ENCODE measurements around the gene PPP4R3B. TPM values are rescaled to one million over a fixed set of nuclear protein-coding genes. Genes with fewer than 3 reads are reported as not detected.

PPP4R3B gene
- polyA plus RNA-seq, 1 of the 3 experiments (the other 2 are of a cell fraction): 9.3 TPM

DNA sequence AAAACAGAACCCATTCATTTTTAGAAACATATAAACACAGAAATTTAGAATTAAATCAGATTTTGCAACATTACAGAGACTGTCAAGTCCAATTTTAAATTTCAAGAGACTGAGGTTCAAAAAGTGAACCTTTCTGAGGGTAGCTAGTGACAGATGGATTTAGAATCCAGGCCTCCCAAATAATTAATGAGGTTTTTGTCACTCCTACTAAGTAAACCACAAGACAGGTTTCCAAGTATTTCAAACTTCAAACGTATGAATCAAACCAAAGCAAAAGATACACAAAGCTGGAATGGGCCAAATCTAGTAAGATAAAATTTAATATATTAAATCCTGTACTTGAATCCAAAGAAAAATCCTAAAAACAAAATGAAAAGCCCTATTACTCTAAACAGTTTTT is 25.3 kb downstream of the PPP4R3B start:
- no peaks in the 10 kb centered on the region for H3K9me2 ChIP-seq
- POLR2A ChIA-PET: no interaction called here
- H3K4me3 ChIP-seq (ENCODE audit: low read depth in 2 of 2, low read length in 1 of 2): no peak overlapping the region
- H2AFZ ChIP-seq (ENCODE audit: low read depth): no peak overlapping the region
- CTCF ChIA-PET: no interaction called here
- TF ChIP-seq EZH2phosphoT487 (IDR thresholded peaks at IDR 0.05; ENCODE audit: borderline replicate concordance, low read depth) (no peak), SMC3 (IDR thresholded peaks at IDR 0.05; ENCODE audit: low read depth, low read length) (no peak), RXRA (IDR thresholded peaks at IDR 0.05; ENCODE audit: borderline replicate concordance, low read depth) (no peak), TEAD4 (IDR thresholded peaks at IDR 0.05; ENCODE audit: borderline replicate concordance, insufficient read depth) (no peak), MXI1 (IDR thresholded peaks at IDR 0.05; ENCODE audit: low read depth, low read length) (no peak), NRF1 (IDR thresholded peaks at IDR 0.05; ENCODE audit: low read depth, low read length) (no peak), YY1 (IDR thresholded peaks at IDR 0.05; ENCODE audit: low read depth) (no peak), IRF3 (IDR thresholded peaks at IDR 0.05; ENCODE audit: low read depth, low read length) (no peak), ELF1 (IDR thresholded peaks at IDR 0.05) (no peak), CHD2 (IDR thresholded peaks at IDR 0.05; ENCODE audit: low read length, partially characterized antibody) (no peak)
- TF ChIP-seq, protein P1, sequence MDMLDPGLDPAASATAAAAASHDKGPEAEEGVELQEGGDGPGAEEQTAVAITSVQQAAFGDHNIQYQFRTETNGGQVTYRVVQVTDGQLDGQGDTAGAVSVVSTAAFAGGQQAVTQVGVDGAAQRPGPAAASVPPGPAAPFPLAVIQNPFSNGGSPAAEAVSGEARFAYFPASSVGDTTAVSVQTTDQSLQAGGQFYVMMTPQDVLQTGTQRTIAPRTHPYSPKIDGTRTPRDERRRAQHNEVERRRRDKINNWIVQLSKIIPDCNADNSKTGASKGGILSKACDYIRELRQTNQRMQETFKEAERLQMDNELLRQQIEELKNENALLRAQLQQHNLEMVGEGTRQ (IDR thresholded peaks at IDR 0.05; ENCODE audit: borderline replicate concordance, low read depth, low read length): no peak
- TF ChIP-seq, protein P2, sequence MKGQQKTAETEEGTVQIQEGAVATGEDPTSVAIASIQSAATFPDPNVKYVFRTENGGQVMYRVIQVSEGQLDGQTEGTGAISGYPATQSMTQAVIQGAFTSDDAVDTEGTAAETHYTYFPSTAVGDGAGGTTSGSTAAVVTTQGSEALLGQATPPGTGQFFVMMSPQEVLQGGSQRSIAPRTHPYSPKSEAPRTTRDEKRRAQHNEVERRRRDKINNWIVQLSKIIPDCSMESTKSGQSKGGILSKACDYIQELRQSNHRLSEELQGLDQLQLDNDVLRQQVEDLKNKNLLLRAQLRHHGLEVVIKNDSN (IDR thresholded peaks at IDR 0.05; ENCODE audit: borderline replicate concordance, low read depth): no peak
- TF ChIP-seq, protein P3, sequence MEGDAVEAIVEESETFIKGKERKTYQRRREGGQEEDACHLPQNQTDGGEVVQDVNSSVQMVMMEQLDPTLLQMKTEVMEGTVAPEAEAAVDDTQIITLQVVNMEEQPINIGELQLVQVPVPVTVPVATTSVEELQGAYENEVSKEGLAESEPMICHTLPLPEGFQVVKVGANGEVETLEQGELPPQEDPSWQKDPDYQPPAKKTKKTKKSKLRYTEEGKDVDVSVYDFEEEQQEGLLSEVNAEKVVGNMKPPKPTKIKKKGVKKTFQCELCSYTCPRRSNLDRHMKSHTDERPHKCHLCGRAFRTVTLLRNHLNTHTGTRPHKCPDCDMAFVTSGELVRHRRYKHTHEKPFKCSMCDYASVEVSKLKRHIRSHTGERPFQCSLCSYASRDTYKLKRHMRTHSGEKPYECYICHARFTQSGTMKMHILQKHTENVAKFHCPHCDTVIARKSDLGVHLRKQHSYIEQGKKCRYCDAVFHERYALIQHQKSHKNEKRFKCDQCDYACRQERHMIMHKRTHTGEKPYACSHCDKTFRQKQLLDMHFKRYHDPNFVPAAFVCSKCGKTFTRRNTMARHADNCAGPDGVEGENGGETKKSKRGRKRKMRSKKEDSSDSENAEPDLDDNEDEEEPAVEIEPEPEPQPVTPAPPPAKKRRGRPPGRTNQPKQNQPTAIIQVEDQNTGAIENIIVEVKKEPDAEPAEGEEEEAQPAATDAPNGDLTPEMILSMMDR (IDR thresholded peaks at IDR 0.05): no peak
- TF ChIP-seq, protein P4, sequence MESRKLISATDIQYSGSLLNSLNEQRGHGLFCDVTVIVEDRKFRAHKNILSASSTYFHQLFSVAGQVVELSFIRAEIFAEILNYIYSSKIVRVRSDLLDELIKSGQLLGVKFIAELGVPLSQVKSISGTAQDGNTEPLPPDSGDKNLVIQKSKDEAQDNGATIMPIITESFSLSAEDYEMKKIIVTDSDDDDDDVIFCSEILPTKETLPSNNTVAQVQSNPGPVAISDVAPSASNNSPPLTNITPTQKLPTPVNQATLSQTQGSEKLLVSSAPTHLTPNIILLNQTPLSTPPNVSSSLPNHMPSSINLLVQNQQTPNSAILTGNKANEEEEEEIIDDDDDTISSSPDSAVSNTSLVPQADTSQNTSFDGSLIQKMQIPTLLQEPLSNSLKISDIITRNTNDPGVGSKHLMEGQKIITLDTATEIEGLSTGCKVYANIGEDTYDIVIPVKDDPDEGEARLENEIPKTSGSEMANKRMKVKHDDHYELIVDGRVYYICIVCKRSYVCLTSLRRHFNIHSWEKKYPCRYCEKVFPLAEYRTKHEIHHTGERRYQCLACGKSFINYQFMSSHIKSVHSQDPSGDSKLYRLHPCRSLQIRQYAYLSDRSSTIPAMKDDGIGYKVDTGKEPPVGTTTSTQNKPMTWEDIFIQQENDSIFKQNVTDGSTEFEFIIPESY (IDR thresholded peaks at IDR 0.05; ENCODE audit: borderline replicate concordance, low read depth): no peak
- 0 out of 4 replicates have a peak, but pooled peaks cover 0 to 3% of the 10 kb centered on the region in 2 experiments for H3K4me1 ChIP-seq (ENCODE audit: control insufficient read depth in 1 of 2, insufficient read depth in 2 of 2, low read depth in 1 of 2, low read length in 1 of 2)
- peaks cover 4 to 35% of the 10 kb centered on the region in 2 experiments for H3K36me3 ChIP-seq (replicated peaks in 1 of 2; ENCODE audit: control insufficient read depth in 1 of 2, insufficient read depth in 2 of 2, low read length in 1 of 2)
- H3K4me2 ChIP-seq: no peak overlapping the region
- no peak overlapping the region for H3K9ac ChIP-seq
- 88% methylated on average over 1 of the region's 1 CpG for WGBS (ENCODE audit: low lambda C conversion rate)
- peak overlapping the region in 1 of 2 experiments; percentile 18; a peak in 2 of 4 replicates for H3K27ac ChIP-seq (ENCODE audit: low read depth in 2 of 2, low read length in 1 of 2)
- H3K79me2 ChIP-seq (ENCODE audit: insufficient read depth): peaks cover 42% of the 10 kb centered on the region
- DNase-seq: no peak
- H3F3A ChIP-seq (replicated peaks; ENCODE audit: insufficient read depth): peaks cover 8% of the 10 kb centered on the region
- H3K27me3 ChIP-seq (ENCODE audit: insufficient read depth): no peaks in the 10 kb centered on the region
- no peaks in the 10 kb centered on the region for H3K9me3 ChIP-seq
- no peaks in the 10 kb centered on the region for H4K20me1 ChIP-seq (ENCODE audit: insufficient read depth)
